ENCODE data around the gene CXCR5. TPM values are rescaled to one million over a fixed set of nuclear protein-coding genes. Genes with fewer than 3 reads are reported as not detected.

CXCR5 gene
- total and polyA plus RNA-seq, 2 donors (not counting 1 experiment from before 2014, with no cell fraction given), result 111 to 163 TPM

GRCh38 chr11:118899296-118899688 is 15.6 kb downstream of the CXCR5 start:
- intact Hi-C loops (cut with micrococcal nuclease), result no loop called here
- peaks cover 61% of the 10 kb centered on the region for H3K79me2 ChIP-seq (ENCODE audit: control insufficient read depth, insufficient read depth, low read length)
- ATAC-seq (ENCODE audit: low read depth), result no peak
- Mint-ChIP-seq H3K4me1 (peaks cover 50% of the 10 kb centered on the region), H3K9me3 (ENCODE audit: insufficient read depth) (no peaks in the 10 kb centered on the region), H3K27me3 (no peaks in the 10 kb centered on the region), H3K27ac (peak overlapping the region; percentile 37), H3K4me3 (no peak overlapping the region)
- H3K9me3 ChIP-seq (ENCODE audit: control extremely low read depth in 1 of 3, control insufficient read depth in 2 of 3, insufficient read depth in 1 of 3, low read length in 2 of 3), result no peaks in the 10 kb centered on the region
- peaks cover 41 to 50% of the 10 kb centered on the region in 2 donors for H3K4me1 ChIP-seq (ENCODE audit: control insufficient read depth in 2 of 2, insufficient read depth in 2 of 2, low read length in 2 of 2)
- ChIA-PET CTCF (interaction anchor here (0.5 to 1.5 kb wide), 3 partner anchors 26 to 210 kb away, joined by 3 to 4 read pairs (median 3); no protein-coding TSS in a partner anchor), POLR2A (interaction anchor here (0.5 kb wide), 1 partner anchor 28 kb away, joined by 3 read pairs; no protein-coding TSS in a partner anchor)
- peak overlapping the region in 1 of 2 donors; percentile 30 for H3K27ac ChIP-seq (ENCODE audit: low read length in 2 of 2)
- no peak overlapping the region for H2AFZ ChIP-seq (ENCODE audit: insufficient read depth, low read depth, low read length, poor library complexity, severe bottlenecking)
- no peaks in the 10 kb centered on the region for H3K27me3 ChIP-seq (replicated peaks in 1 of 4; ENCODE audit: control extremely low read depth in 1 of 4, control insufficient read depth in 3 of 4, insufficient read depth in 4 of 4, low read length in 3 of 4)
- H3K4me3 ChIP-seq (ENCODE audit: control extremely low read depth in 1 of 5, extremely low read depth in 1 of 5, insufficient read depth in 1 of 5, low read depth in 2 of 5, low read length in 4 of 5), result no peak overlapping the region
- H4K20me1 ChIP-seq (ENCODE audit: control insufficient read depth, insufficient read depth, low read length, poor library complexity, severe bottlenecking), result peaks cover 47% of the 10 kb centered on the region
- 100% methylated on average over 3 of the region's 6 CpGs for WGBS (ENCODE audit: insufficient coverage)
- peaks cover 0 to 64% of the 10 kb centered on the region in 2 experiments for H3K36me3 ChIP-seq (replicated peaks in 1 of 2; ENCODE audit: control extremely low read depth in 1 of 2, control insufficient read depth in 1 of 2, extremely low read depth in 1 of 2, insufficient read depth in 2 of 2, low read length in 1 of 2)
- TF ChIP-seq EZH2 (IDR thresholded peaks at IDR 0.05; ENCODE audit: borderline replicate concordance, insufficient read depth, low read depth, low read length, poor library complexity, severe bottlenecking), result no peak
- TF ChIP-seq, protein P1, sequence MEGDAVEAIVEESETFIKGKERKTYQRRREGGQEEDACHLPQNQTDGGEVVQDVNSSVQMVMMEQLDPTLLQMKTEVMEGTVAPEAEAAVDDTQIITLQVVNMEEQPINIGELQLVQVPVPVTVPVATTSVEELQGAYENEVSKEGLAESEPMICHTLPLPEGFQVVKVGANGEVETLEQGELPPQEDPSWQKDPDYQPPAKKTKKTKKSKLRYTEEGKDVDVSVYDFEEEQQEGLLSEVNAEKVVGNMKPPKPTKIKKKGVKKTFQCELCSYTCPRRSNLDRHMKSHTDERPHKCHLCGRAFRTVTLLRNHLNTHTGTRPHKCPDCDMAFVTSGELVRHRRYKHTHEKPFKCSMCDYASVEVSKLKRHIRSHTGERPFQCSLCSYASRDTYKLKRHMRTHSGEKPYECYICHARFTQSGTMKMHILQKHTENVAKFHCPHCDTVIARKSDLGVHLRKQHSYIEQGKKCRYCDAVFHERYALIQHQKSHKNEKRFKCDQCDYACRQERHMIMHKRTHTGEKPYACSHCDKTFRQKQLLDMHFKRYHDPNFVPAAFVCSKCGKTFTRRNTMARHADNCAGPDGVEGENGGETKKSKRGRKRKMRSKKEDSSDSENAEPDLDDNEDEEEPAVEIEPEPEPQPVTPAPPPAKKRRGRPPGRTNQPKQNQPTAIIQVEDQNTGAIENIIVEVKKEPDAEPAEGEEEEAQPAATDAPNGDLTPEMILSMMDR (IDR thresholded peaks at IDR 0.05), result no peak
- no peak overlapping the region for H3K4me2 ChIP-seq (replicated peaks; ENCODE audit: low read depth, low read length, poor library complexity, severe bottlenecking)
- DNase-seq, result peak; percentile 44
- H3K9ac ChIP-seq (ENCODE audit: low read length), result no peak overlapping the region

GRCh38 chr11:118899706-118900360 is 16.1 kb downstream of the CXCR5 start:
- H3K9ac ChIP-seq (ENCODE audit: low read length), result no peak overlapping the region

More at GRCh38 chr11:118899706-118900360, 16.1 kb downstream of the CXCR5 start:
- peaks cover 0 to 64% of the 10 kb centered on the region in 2 experiments for H3K36me3 ChIP-seq (replicated peaks in 1 of 2; ENCODE audit: control extremely low read depth in 1 of 2, control insufficient read depth in 1 of 2, extremely low read depth in 1 of 2, insufficient read depth in 2 of 2, low read length in 1 of 2)
- peaks cover 56% of the 10 kb centered on the region for H3K79me2 ChIP-seq (ENCODE audit: control insufficient read depth, insufficient read depth, low read length)
- ChIA-PET CTCF (interaction anchor here (0.5 to 1.5 kb wide), 3 partner anchors 25 to 210 kb away, joined by 3 to 4 read pairs (median 3); no protein-coding TSS in a partner anchor), POLR2A (interaction anchor here (0.5 kb wide), 2 partner anchors 29 to 36 kb away, joined by 3 to 7 read pairs; no protein-coding TSS in a partner anchor)
- H3K27ac ChIP-seq (ENCODE audit: low read length in 2 of 2), result peak overlapping the region in 1 of 2 donors; percentile 30
- no peak for DNase-seq
- no peak overlapping the region for H2AFZ ChIP-seq (ENCODE audit: insufficient read depth, low read depth, low read length, poor library complexity, severe bottlenecking)
- Mint-ChIP-seq H3K27ac (peak overlapping the region; percentile 32), H3K27me3 (no peaks in the 10 kb centered on the region), H3K9me3 (ENCODE audit: insufficient read depth) (no peaks in the 10 kb centered on the region), H3K4me1 (peaks cover 44% of the 10 kb centered on the region), H3K4me3 (peak overlapping the region; percentile 32)
- H4K20me1 ChIP-seq (ENCODE audit: control insufficient read depth, insufficient read depth, low read length, poor library complexity, severe bottlenecking), result peaks cover 42% of the 10 kb centered on the region
- no peaks in the 10 kb centered on the region for H3K27me3 ChIP-seq (replicated peaks in 1 of 4; ENCODE audit: control extremely low read depth in 1 of 4, control insufficient read depth in 3 of 4, insufficient read depth in 4 of 4, low read length in 3 of 4)
- peaks cover 36 to 44% of the 10 kb centered on the region in 2 donors for H3K4me1 ChIP-seq (ENCODE audit: control insufficient read depth in 2 of 2, insufficient read depth in 2 of 2, low read length in 2 of 2)
- intact Hi-C loops (cut with micrococcal nuclease), result no loop called here
- 94% methylated on average over 16 of the region's 21 CpGs for WGBS (ENCODE audit: insufficient coverage)
- H3K4me3 ChIP-seq (ENCODE audit: control extremely low read depth in 1 of 5, extremely low read depth in 1 of 5, insufficient read depth in 1 of 5, low read depth in 2 of 5, low read length in 4 of 5), result no peak overlapping the region
- TF ChIP-seq, protein P1 (IDR thresholded peaks at IDR 0.05), result no peak
- H3K9me3 ChIP-seq (ENCODE audit: control extremely low read depth in 1 of 3, control insufficient read depth in 2 of 3, insufficient read depth in 1 of 3, low read length in 2 of 3), result no peaks in the 10 kb centered on the region
- ATAC-seq (ENCODE audit: low read depth), result no peak
- no peak overlapping the region for H3K4me2 ChIP-seq (replicated peaks; ENCODE audit: low read depth, low read length, poor library complexity, severe bottlenecking)
